Fibroblast of lung (primary cell): ENCODE results near the gene PTPN14. TPM values are rescaled to one million over a fixed set of nuclear protein-coding genes. Genes with fewer than 3 reads are reported as not detected.
A peak's percentile ranks its signal among the peaks of the same experiment; 100 is the strongest.

Experiments used
- DNase-seq, 2 donors: peaks; one replicate each; pipeline versions ENCODE4 v3.0.0 to v3.0.0-alpha.2; 2010; ENCODE audit warnings: low read depth in 2 of 2
- H2AFZ ChIP-seq: 2 replicates; pipeline ENCODE4 v1.5.1; 2012; ENCODE audit warnings: low read length, control low read depth, inconsistent platforms
- H3K27ac ChIP-seq: 2 replicates; pipeline ENCODE4 v1.5.1; 2011; ENCODE audit warnings: low read length, control low read depth; ENCODE audit not compliant: insufficient read depth
- H3K27me3 ChIP-seq: 2 replicates; pipeline ENCODE4 v1.5.1; 2011; ENCODE audit warnings: mild to moderate bottlenecking, low read length; ENCODE audit not compliant: control insufficient read depth, insufficient read depth
- H3K36me3 ChIP-seq: 2 replicates; pipeline ENCODE4 v1.5.1; 2011; ENCODE audit warnings: low read length; ENCODE audit not compliant: control insufficient read depth, insufficient read depth
- H3K4me1 ChIP-seq: 2 replicates; pipeline ENCODE4 v1.5.1; 2011; ENCODE audit warnings: low read length; ENCODE audit not compliant: control insufficient read depth, insufficient read depth; ENCODE audit errors: extremely low read depth
- H3K4me2 ChIP-seq: 2 replicates; pipeline ENCODE4 v1.5.1; 2011; ENCODE audit warnings: low read length, control low read depth; ENCODE audit not compliant: insufficient read depth; ENCODE audit errors: extremely low read depth
- H3K4me3 ChIP-seq, 4 experiments: fragments of 200-600 bp in 1 of 4; sonication (generic) in 1 of 4; replicated peaks in 1 of 4; 2 replicates each; pipeline ENCODE4 v1.5.1; 2011 to 2016; ENCODE audit warnings: low read length in 4 of 4, low read depth in 3 of 4, mild to moderate bottlenecking in 3 of 4, control low read depth in 2 of 4, inconsistent platforms in 1 of 4, mixed read lengths in 1 of 4; ENCODE audit not compliant: insufficient read depth in 1 of 4; ENCODE audit errors: control extremely low read depth in 1 of 4
- H3K79me2 ChIP-seq: 2 replicates; pipeline ENCODE4 v1.5.1; 2012; ENCODE audit warnings: mild to moderate bottlenecking, low read length, inconsistent platforms; ENCODE audit not compliant: control insufficient read depth, insufficient read depth
- H3K9ac ChIP-seq: 2 replicates; pipeline ENCODE4 v1.5.1; 2011; ENCODE audit warnings: mild to moderate bottlenecking, low read length, control low read depth; ENCODE audit not compliant: insufficient read depth
- H3K9me3 ChIP-seq: 2 replicates; pipeline ENCODE4 v1.5.1; 2012; ENCODE audit warnings: low read depth, low read length; ENCODE audit not compliant: control insufficient read depth, insufficient read depth
- H4K20me1 ChIP-seq: 2 replicates; pipeline ENCODE4 v1.5.1; 2011; ENCODE audit warnings: low read length; ENCODE audit not compliant: control insufficient read depth, insufficient read depth; ENCODE audit errors: extremely low read depth
- CTCF ChIP-seq, 2 donors: IDR thresholded peaks in 1 of 2; conservative IDR thresholded peaks in 1 of 2; 1 replicate in 1 of 2; 2 replicates in 1 of 2; pipeline ENCODE4 v1.5.1; 2011 to 2012; ENCODE audit warnings: low read length in 2 of 2, control low read depth in 1 of 2, inconsistent platforms in 1 of 2, low read depth in 1 of 2, mild to moderate bottlenecking in 1 of 2
- EZH2 ChIP-seq: IDR thresholded peaks from 2 replicates; pipeline ENCODE4 v1.5.1; 2012; ENCODE audit warnings: low read length, control low read depth, mild to moderate bottlenecking; ENCODE audit errors: missing control alignments
- polyA plus RNA-seq, 2 donors: library from polyadenylated mRNA; depleted of rRNA in 1 of 2; stranded (reverse) in 1 of 2; unstranded in 1 of 2; fragments of >200 nt; gene quantifications; 2 replicates each; pipeline ENCODE4 v1.2.1, GENCODE V29; 2011 to 2012; ENCODE audit warnings: missing spikeins in 1 of 2
- total RNA-seq: library from RNA; depleted of rRNA; stranded (reverse); fragments of >200 nt; gene quantifications from 2 replicates; pipeline ENCODE4 v1.2.1, GENCODE V29; 2014

PTPN14 gene
- total and polyA plus RNA-seq, 2 donors (not counting 1 experiment from before 2014, with no cell fraction given), result 38.7 to 56.1 TPM

- Histone ChIP-seq H3K79me2 (no peaks in the 10 kb centered on the region), H3K27ac (no peak overlapping the region), H3K4me1 (no peaks in the 10 kb centered on the region), H3K36me3 (peaks cover 9% of the 10 kb centered on the region), H2AFZ (no peak overlapping the region), H3K4me3 (no peak overlapping the region), H3K4me2 (no peak overlapping the region), H3K9me3 (no peaks in the 10 kb centered on the region), H3K9ac (no peak overlapping the region), H3K27me3 (no peaks in the 10 kb centered on the region), H4K20me1 (no peaks in the 10 kb centered on the region)
- DNase-seq, result peak in 1 of 2 donors; percentile 75
- TF ChIP-seq CTCF (conservative IDR thresholded peaks at IDR 0.05 in 1 of 2, IDR thresholded peaks at IDR 0.05 in 1 of 2; ENCODE audit: low read depth in 1 of 2, low read length in 2 of 2) (no peak), EZH2 (no peak)
Measured at GRCh38 chr1:214349781-214350180, 201.6 kb downstream of the PTPN14 start.

- Histone ChIP-seq H4K20me1 (no peaks in the 10 kb centered on the region), H3K79me2 (no peaks in the 10 kb centered on the region), H3K9ac (no peak overlapping the region), H3K4me3 (no peak overlapping the region), H3K36me3 (peaks cover 10% of the 10 kb centered on the region), H3K4me1 (no peaks in the 10 kb centered on the region), H2AFZ (no peak overlapping the region), H3K27me3 (no peaks in the 10 kb centered on the region), H3K27ac (no peak overlapping the region), H3K4me2 (no peak overlapping the region), H3K9me3 (no peaks in the 10 kb centered on the region)
- DNase-seq, result no peak
- TF ChIP-seq EZH2 (no peak), CTCF (conservative IDR thresholded peaks at IDR 0.05 in 1 of 2, IDR thresholded peaks at IDR 0.05 in 1 of 2; ENCODE audit: low read depth in 1 of 2, low read length in 2 of 2) (no peak)
Measured at GRCh38 chr1:214349008-214349407, 202.4 kb downstream of the PTPN14 start.

GRCh38 chr1:214344897-214345296 lies 206.5 kb downstream of the PTPN14 start:
- H3K4me3 ChIP-seq, result no peak overlapping the region
- H2AFZ ChIP-seq, result no peak overlapping the region
- no peaks in the 10 kb centered on the region for H3K9me3 ChIP-seq
- no peaks in the 10 kb centered on the region for H3K4me1 ChIP-seq
- H3K27me3 ChIP-seq, result no peaks in the 10 kb centered on the region
- no peaks in the 10 kb centered on the region for H3K79me2 ChIP-seq
- H3K9ac ChIP-seq, result no peak overlapping the region
- H3K27ac ChIP-seq, result no peak overlapping the region
- no peak for DNase-seq
- TF ChIP-seq EZH2 (no peak), CTCF (conservative IDR thresholded peaks at IDR 0.05 in 1 of 2, IDR thresholded peaks at IDR 0.05 in 1 of 2; ENCODE audit: low read depth in 1 of 2, low read length in 2 of 2) (no peak)
- no peaks in the 10 kb centered on the region for H4K20me1 ChIP-seq
- no peak overlapping the region for H3K4me2 ChIP-seq
- H3K36me3 ChIP-seq, result peaks cover 6% of the 10 kb centered on the region
